CD14-positive monocyte (primary cell): ENCODE results near the gene NEGR1. TPM values are rescaled to one million over a fixed set of nuclear protein-coding genes. Genes with fewer than 3 reads are reported as not detected.
A peak's percentile ranks its signal among the peaks of the same experiment; 100 is the strongest.

Experiments
- DNase-seq, 3 donors: peaks; one replicate each; pipeline ENCODE4 v3.0.0-alpha.2; 2011 to 2022
- H2AFZ ChIP-seq: 2 replicates; pipeline ENCODE4 v1.6.0; 2012; ENCODE audit warnings: mild to moderate bottlenecking, low read depth, low read length, inconsistent platforms; ENCODE audit not compliant: insufficient read depth, poor library complexity, severe bottlenecking
- H3K27ac ChIP-seq, 2 donors: 1 replicate in 1 of 2; 2 replicates in 1 of 2; pipeline ENCODE4 v1.5.1; 2012 to 2013; ENCODE audit warnings: low read length in 2 of 2, control low read depth in 1 of 2, inconsistent platforms in 1 of 2, low read depth in 1 of 2, mild to moderate bottlenecking in 1 of 2
- H3K27me3 ChIP-seq, 2 donors: one replicate each; pipeline versions ENCODE4 v1.6.0 to v1.6.1; 2011 to 2013; ENCODE audit warnings: low read length in 2 of 2; ENCODE audit not compliant: control insufficient read depth in 2 of 2, insufficient read depth in 2 of 2
- H3K36me3 ChIP-seq, 2 donors: replicated peaks in 1 of 2; 1 replicate in 1 of 2; 2 replicates in 1 of 2; pipeline versions ENCODE4 v1.5.1 to v1.6.1; 2012 to 2013; ENCODE audit warnings: low read length in 2 of 2, control low read depth in 1 of 2, inconsistent platforms in 1 of 2, mild to moderate bottlenecking in 1 of 2; ENCODE audit not compliant: insufficient read depth in 2 of 2, control insufficient read depth in 1 of 2
- H3K4me1 ChIP-seq, 2 donors: 1 replicate in 1 of 2; 2 replicates in 1 of 2; pipeline versions ENCODE4 v1.5.1 to v1.6.1; 2012 to 2013; ENCODE audit warnings: low read length in 2 of 2, control low read depth in 1 of 2, inconsistent platforms in 1 of 2, mild to moderate bottlenecking in 1 of 2, moderate library complexity in 1 of 2; ENCODE audit not compliant: insufficient read depth in 2 of 2, control insufficient read depth in 1 of 2
- H3K4me2 ChIP-seq: replicated peaks from 2 replicates; pipeline ENCODE3; 2012; ENCODE audit warnings: low read length, moderate library complexity, mild to moderate bottlenecking; ENCODE audit not compliant: poor library complexity, severe bottlenecking; ENCODE audit errors: extremely low read depth
- H3K4me3 ChIP-seq, 3 experiments: fragments of 200-600 bp in 1 of 3; sonication (generic) in 1 of 3; replicated peaks in 1 of 3; 1 replicate in 2 of 3; 2 replicates in 1 of 3; pipeline ENCODE4 v1.5.1; 2011 to 2013; ENCODE audit warnings: low read length in 3 of 3, mild to moderate bottlenecking in 3 of 3, control low read depth in 2 of 3, low read depth in 2 of 3, inconsistent platforms in 1 of 3, moderate library complexity in 1 of 3
- H3K79me2 ChIP-seq: 2 replicates; pipeline ENCODE4 v1.6.0; 2012; ENCODE audit warnings: mild to moderate bottlenecking, control low read depth, inconsistent platforms, low read length, moderate library complexity; ENCODE audit not compliant: insufficient read depth
- H3K9ac ChIP-seq: 2 replicates; pipeline ENCODE4 v1.6.0; 2017; ENCODE audit warnings: low read length, mild to moderate bottlenecking; ENCODE audit not compliant: insufficient read depth, poor library complexity, severe bottlenecking
- H3K9me3 ChIP-seq, 2 donors: replicated peaks in 1 of 2; 1 replicate in 1 of 2; 2 replicates in 1 of 2; pipeline versions ENCODE4 v1.5.1 to v1.6.1; 2012 to 2013; ENCODE audit warnings: low read length in 2 of 2, control low read depth in 1 of 2; ENCODE audit not compliant: control insufficient read depth in 1 of 2, insufficient read depth in 1 of 2
- H4K20me1 ChIP-seq: 2 replicates; pipeline ENCODE4 v1.6.0; 2012; ENCODE audit warnings: mild to moderate bottlenecking, low read length, control low read depth, moderate library complexity; ENCODE audit not compliant: insufficient read depth
- H3K27ac Mint-ChIP-seq, 7 donors: one replicate each; pipeline ENCODE4 v1.8.0; 2020; ENCODE audit warnings: mild to moderate bottlenecking in 7 of 7, mixed read lengths in 7 of 7, moderate library complexity in 6 of 7, inconsistent platforms in 2 of 7
- H3K27me3 Mint-ChIP-seq, 3 donors: one replicate each; pipeline ENCODE4 v1.8.0; 2021 to 2022; ENCODE audit warnings: low read depth in 3 of 3, mild to moderate bottlenecking in 3 of 3, mixed read lengths in 3 of 3, moderate library complexity in 3 of 3, inconsistent platforms in 1 of 3
- H3K36me3 Mint-ChIP-seq, 2 donors: one replicate each; pipeline ENCODE4 v1.8.0; 2020; ENCODE audit warnings: mixed read lengths in 2 of 2, inconsistent platforms in 1 of 2, mild to moderate bottlenecking in 1 of 2
- H3K4me1 Mint-ChIP-seq: one replicate; pipeline ENCODE4 v1.8.0; 2020; ENCODE audit warnings: mild to moderate bottlenecking, mixed read lengths
- H3K4me3 Mint-ChIP-seq, 2 donors: one replicate each; pipeline ENCODE4 v1.8.0; 2020; ENCODE audit warnings: mild to moderate bottlenecking in 2 of 2, mixed read lengths in 2 of 2, moderate library complexity in 1 of 2
- H3K9me3 Mint-ChIP-seq, 7 donors: one replicate each; pipeline ENCODE4 v1.8.0; 2020 to 2022; ENCODE audit warnings: mixed read lengths in 7 of 7, mild to moderate bottlenecking in 6 of 7, moderate library complexity in 6 of 7, inconsistent platforms in 2 of 7
- CTCF ChIP-seq: fragments of 200-600 bp; IDR thresholded peaks from one replicate; pipeline ENCODE4 v1.8.0; 2022; ENCODE audit warnings: antibody characterized with exemption, mild to moderate bottlenecking
- WGBS: methylation state at CpG from one replicate; pipeline ENCODE4 v1.1.5; 2013; ENCODE audit warnings: missing lambda C conversion rate; ENCODE audit not compliant: insufficient coverage; 5-methylcytosine and 5-hydroxymethylcytosine counted together
- intact Hi-C, 2 donors: fragments of 100-400 bp; cut with micrococcal nuclease; formaldehyde crosslinking; loops; one replicate each; pipeline versions ENCODE4 v1.15.0 to v1.15.1; 2023
- polyA plus RNA-seq, 3 donors: library from polyadenylated mRNA; depleted of rRNA in 1 of 3; unstranded in 2 of 3; stranded (reverse) in 1 of 3; fragments of 300-500 nt in 2 of 3; fragments of >200 nt in 1 of 3; fragmentation: Illumina TruSeq in 2 of 3; gene quantifications; 1 replicate in 2 of 3; 2 replicates in 1 of 3; pipeline ENCODE4 v1.2.3, GENCODE V29; 2012 to 2021

NEGR1 gene
- polyA plus RNA-seq, 3 donors: 0.03 to 0.15 (median 0.13) TPM

- H3K27ac ChIP-seq: peak overlapping the region; percentile 72 to 92
- intact Hi-C loops: no loop called here
Measured at GRCh38 chr1:72284348-72285073, 2.2 kb upstream of the NEGR1 start.

GRCh38 chr1:72284084-72284347, 1.7 kb upstream of the NEGR1 start:
- TF ChIP-seq CTCF: no peak

More at GRCh38 chr1:72284348-72285073, 2.2 kb upstream of the NEGR1 start:
- peaks cover 28% of the 10 kb centered on the region for H3K4me1 Mint-ChIP-seq
- H3K79me2 ChIP-seq: peaks cover 2% of the 10 kb centered on the region
- no peaks in the 10 kb centered on the region for H3K36me3 Mint-ChIP-seq
- peak in 2 of 3 donors; percentile 32 to 55 for DNase-seq
- H3K27me3 Mint-ChIP-seq: no peaks in the 10 kb centered on the region
- no peak overlapping the region for H3K4me3 Mint-ChIP-seq
- no peaks in the 10 kb centered on the region for H3K36me3 ChIP-seq
- no peak for TF ChIP-seq CTCF
- peak overlapping the region; percentile 87 for H2AFZ ChIP-seq
- peaks cover 29 to 48% of the 10 kb centered on the region in 2 donors for H3K4me1 ChIP-seq
- H3K9me3 ChIP-seq: no peaks in the 10 kb centered on the region
- H3K4me2 ChIP-seq: peak overlapping the region; percentile 98
- no peaks in the 10 kb centered on the region for H4K20me1 ChIP-seq
- no peak overlapping the region for H3K27ac Mint-ChIP-seq
- H3K27me3 ChIP-seq: no peaks in the 10 kb centered on the region
- H3K9ac ChIP-seq: peak overlapping the region; percentile 86
- peaks cover 0 to 2% (median 0%) of the 10 kb centered on the region in 7 donors for H3K9me3 Mint-ChIP-seq
- H3K4me3 ChIP-seq: peak overlapping the region; percentile 65 to 95 (median 90)
- 0% methylated on average over 8 of the region's 24 CpGs for WGBS

More at GRCh38 chr1:72284084-72284347, 1.7 kb upstream of the NEGR1 start:
- Histone ChIP-seq H3K27ac (peak overlapping the region; percentile 72 to 92), H3K9ac (peak overlapping the region; percentile 86), H3K36me3 (no peaks in the 10 kb centered on the region), H3K27me3 (no peaks in the 10 kb centered on the region), H3K4me3 (peak overlapping the region; percentile 65 to 95 (median 90)), H3K79me2 (peaks cover 2% of the 10 kb centered on the region), H2AFZ (peak overlapping the region; percentile 87), H3K9me3 (no peaks in the 10 kb centered on the region), H3K4me1 (peaks cover 24 to 43% of the 10 kb centered on the region in 2 donors), H3K4me2 (peak overlapping the region; percentile 98), H4K20me1 (no peaks in the 10 kb centered on the region)
- Mint-ChIP-seq H3K27ac (no peak overlapping the region), H3K27me3 (no peaks in the 10 kb centered on the region), H3K9me3 (peaks cover 0 to 2% (median 0%) of the 10 kb centered on the region in 7 donors), H3K4me1 (peaks cover 27% of the 10 kb centered on the region), H3K36me3 (no peaks in the 10 kb centered on the region), H3K4me3 (no peak overlapping the region)
- 0% methylated on average over 1 of the region's 7 CpGs for WGBS
- intact Hi-C loops: no loop called here
- DNase-seq: no peak
